CD4-positive, alpha-beta T cell treated with Interleukin-2 at 100 ng/mL for 4 hours (primary cell): ENCODE data around the gene ELN.
"Not testable (repeated sequence)": the region's sequence is repeated elsewhere in the genome, so short reads cannot be mapped to it uniquely, and the experiment has no call there.

Experiments
- DNase-seq: peaks from one replicate; pipeline ENCODE4 v3.0.0-alpha.2; 2020; ENCODE audit warnings: low spot score

The ELN gene

DNA sequence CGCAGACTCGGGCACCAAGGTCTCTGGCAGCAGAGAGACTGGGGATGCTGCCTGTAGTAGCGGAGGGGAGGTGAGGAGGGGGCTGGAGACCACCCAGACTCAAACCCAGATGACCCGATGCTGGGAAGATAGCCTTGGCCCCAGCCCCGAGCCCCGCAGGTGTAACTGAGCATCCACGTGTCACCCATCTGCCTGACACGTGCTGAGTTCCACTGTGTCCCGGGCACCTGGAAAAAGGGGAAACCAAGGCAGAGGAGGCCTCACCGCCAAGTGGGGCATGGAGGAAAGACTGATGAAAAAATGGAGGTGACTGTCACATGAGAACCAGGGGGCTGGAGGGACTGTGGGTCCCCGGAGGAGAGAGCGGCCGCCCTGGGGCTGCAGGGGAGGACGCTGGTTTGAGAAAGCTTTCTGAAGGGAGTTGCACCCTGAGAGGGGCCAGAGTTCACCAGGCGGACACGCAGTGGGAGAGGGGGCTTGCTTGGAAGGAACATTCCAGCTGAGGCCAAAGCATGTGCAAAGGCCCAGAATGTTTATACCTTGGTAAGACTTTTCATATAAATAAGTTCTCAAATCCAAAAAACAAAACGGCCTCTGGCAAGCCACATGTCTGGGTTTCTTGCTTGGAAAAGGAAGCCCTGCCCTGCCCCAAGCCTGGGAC, 27.4 kb upstream of the ELN start:
- DNase-seq: no peak

- no peak for DNase-seq
These were observed 26.9 kb upstream of the ELN start for GRCh38 chr7:74001150-74001494.

GRCh38 chr7:74002474-74003017, 25.4 kb upstream of the ELN start:
- peak; percentile 5 for DNase-seq

GRCh38 chr7:74003621-74004020, 24.4 kb upstream of the ELN start:
- DNase-seq: no peak

DNA sequence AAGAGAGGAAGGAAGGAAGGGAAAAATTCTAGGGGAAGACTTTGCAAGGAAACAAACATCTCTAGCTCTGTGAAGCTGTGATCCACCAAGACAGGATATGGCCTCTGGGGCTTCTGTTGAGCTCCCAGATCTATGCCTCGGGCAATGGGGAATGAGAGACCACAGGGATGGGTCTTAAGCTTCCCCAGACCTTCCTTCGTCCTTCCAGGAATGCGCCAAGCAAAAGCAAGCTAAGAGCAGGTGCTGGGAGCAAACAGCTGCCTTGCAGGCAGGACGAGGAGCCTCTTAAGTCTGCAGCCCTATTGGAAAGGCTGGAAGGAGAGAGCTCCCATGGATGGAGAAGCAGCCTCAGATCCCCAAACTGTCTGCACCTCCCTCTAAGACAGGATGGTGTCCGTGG, 21.9 kb upstream of the ELN start:
- DNase-seq: no peak

- no peak for DNase-seq
These were observed 21.3 kb upstream of the ELN start for GRCh38 chr7:74006451-74007241.

DNA sequence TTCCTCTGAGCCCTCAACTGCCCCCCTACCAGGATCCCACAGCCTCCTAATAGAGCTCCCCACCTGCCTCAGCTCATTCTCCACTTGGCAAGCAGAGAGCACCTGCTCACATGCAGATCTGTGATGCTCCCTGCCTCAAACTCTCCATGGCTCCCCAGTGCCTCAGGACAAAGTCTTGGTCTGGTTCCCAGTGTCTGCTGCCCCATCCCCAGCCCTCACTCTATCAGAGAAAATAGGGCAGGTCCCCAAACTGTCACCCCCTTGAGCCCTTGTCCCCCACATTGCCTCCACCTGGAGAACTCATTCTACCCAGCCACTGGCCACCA, 20.8 kb upstream of the ELN start:
- DNase-seq: no peak

DNA sequence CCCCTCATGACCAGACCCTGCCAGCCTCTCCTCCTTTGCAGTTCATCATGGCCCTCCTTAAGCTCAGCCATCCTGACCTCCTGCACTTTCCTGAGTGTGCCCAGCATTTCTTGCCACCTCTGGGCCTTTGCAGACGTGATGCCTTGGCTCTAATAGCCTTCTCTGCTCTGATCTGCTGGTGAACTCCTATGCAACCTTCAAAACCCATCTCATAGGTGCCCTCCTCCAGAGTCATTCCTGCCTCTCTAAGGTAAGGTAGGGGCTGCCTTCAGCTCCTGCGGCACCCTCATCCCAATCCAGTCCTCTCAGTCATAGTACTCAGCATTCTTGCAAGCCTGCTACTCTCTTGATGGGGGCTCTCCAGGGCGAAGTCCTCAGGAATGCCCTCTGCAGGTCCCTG, 19.3 kb upstream of the ELN start:
- no peak for DNase-seq

GRCh38 chr7:74009719-74010118, 18.3 kb upstream of the ELN start:
- no peak for DNase-seq

- DNase-seq: no peak
These were observed 17.6 kb upstream of the ELN start for GRCh38 chr7:74010407-74010806.

GRCh38 chr7:74011421-74011820, 16.6 kb upstream of the ELN start:
- not testable (repeated sequence) for DNase-seq

DNA sequence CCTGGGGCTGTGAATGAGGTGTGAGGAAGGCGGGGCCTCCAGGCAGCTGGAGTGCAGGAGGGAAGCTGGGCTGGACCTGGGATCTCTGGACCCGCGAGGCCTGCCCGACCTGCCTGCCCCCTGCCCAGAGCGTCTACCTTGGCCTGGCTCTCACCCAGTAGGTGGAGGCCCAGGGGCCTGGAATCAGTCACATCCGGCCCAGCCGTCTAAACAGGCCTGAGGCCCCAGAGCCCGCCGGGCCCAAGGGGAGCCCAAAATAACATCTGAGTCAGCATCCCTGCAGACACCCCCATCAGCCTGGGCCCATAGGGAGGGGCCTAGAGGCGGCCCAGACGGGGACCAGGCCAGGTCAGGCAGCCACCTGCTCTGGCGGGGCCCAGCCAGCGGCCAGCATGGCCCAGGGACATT, 15.1 kb upstream of the ELN start:
- no peak for DNase-seq

GRCh38 chr7:74013539-74014272, 14.3 kb upstream of the ELN start:
- DNase-seq: no peak

DNA sequence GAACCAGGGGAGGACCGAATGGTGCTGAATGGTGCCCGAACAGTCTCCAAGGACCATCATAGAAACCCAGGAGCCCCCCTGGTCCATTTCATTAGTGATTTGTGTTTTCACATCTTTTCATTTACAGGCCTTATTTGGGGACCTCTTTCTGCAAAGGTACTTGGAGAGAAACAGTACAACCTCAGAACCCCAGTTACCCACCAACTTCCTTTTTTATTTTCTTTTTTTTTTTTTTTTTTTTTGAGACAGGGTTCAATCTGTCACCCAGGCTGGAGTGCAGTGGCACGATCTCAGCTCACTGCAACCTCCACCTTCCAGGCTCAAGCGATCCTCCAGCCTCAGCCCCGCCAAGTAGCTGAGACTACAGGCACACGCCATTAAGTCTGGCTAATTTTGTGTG, 13.0 kb upstream of the ELN start:
- DNase-seq: no peak

- DNase-seq: no peak
These were observed 12.3 kb upstream of the ELN start for GRCh38 chr7:74015670-74016069.

GRCh38 chr7:74017125-74017524, 10.8 kb upstream of the ELN start:
- no peak for DNase-seq

- DNase-seq: no peak
These were observed 9.6 kb upstream of the ELN start for GRCh38 chr7:74018246-74018895.

- no peak for DNase-seq
These were observed 8.8 kb upstream of the ELN start for GRCh38 chr7:74019149-74019548.

DNA sequence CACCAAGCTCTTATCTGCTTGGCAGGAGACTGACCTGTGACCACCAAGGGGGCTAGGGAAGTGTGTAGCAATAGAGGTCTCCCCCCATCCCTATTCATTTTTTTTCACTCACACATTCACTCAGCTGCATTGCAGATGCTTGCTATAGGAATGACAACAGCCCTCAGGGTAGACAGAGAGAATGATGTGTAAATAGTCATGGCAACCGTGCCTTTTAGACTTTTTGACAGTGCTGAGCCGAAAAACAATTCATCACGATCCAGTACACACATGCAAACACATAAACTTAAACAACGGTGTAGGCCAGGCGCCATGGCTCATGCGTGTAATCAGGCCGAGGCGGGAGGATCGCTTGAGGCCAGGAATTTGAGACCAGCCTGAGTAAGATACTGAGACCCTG, 7.6 kb upstream of the ELN start:
- no peak for DNase-seq

DNA sequence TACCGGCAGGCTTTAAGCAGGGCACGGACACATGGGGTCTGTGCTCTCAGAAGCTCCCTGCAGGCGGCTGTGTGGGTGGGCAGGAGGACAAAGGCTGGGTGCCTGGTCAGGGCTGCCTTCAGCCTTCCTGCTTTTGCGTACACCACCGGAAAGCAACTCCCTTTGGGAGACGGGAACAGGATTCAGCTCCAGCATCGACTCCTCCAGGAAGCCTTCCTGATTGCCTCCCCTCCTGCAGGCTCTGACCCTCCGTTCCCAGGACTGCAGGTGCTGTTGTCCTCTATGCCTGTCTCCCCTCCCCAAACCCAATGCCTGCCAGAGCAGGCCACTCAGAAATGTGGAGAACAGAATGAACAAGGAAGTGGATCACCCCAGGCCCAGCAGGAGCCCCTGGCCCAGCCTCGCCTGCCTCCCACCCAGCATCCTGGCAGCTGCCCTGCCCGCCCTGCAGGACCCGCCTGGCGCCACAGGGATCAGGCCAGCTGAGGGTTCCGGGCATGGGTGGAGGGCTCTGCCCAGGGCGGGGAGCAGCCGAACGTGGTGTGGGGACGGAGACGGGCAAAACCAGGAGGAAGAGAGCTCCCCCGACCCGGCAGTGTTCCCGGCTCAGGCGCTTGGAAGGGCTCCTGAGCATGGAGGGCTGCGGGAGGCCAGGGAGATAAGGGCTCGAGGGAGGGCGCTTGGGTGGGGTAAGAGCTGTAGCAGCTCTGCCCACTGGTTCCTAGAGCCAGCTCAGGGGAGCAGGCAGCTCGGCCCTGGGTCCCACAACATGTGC, 6.2 kb upstream of the ELN start:
- DNase-seq: no peak

DNA sequence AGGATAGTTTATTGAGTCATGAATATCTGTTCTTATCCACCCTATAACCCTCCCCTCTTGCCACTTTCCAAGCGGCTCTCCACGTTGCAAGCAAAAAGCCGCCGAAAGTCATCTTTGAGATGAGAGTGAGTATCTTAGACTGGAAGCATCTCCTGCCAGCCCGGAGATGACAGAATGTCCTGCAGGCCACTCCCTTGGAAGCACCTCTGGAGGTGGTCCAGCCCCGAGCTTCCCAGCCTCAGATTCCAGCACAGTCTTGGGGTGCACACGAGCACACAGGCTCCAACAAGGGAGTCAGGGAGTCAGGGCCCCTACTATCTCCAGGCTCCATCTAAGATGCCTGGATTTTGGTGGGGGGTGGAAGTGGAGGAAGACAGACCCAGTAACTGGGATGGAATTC, 5.5 kb upstream of the ELN start:
- no peak for DNase-seq

DNA sequence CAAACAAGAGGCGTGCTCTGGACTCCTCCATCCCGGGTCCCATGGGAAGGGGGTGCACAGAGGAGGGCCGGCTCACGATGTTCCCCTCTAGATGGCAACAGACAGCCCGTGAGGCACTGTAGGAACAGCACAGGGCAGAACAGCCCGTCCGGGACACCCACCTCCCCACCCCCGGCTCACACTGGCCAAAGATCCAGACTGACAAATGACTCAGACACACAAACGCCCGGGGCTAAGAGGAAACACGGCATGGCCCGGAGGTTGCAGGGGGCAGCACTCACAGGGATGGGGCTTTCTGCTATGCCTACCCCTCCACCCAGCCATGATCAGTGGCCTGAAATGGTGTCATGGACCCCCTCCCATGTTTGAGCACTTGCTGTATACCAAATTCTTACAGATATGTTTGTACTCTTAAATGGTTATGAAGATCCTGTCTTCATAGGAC, 4.9 kb upstream of the ELN start:
- DNase-seq: no peak
